Neural crest cell (in vitro differentiated cells): Measurements from ENCODE around the gene TTK. TPM values are rescaled to one million over a fixed set of nuclear protein-coding genes. Genes with fewer than 3 reads are reported as not detected.

Source experiments
- DNase-seq: peaks from one replicate; pipeline ENCODE4 v3.0.0; 2021; ENCODE audit warnings: low read depth, mixed read lengths, low spot score
- H3K27ac Mint-ChIP-seq: one replicate; pipeline ENCODE4 v1.8.0; 2021; ENCODE audit warnings: mild to moderate bottlenecking, mixed read lengths; ENCODE audit not compliant: unreplicated experiment
- H3K27me3 Mint-ChIP-seq: 2 replicates; pipeline ENCODE4 v1.8.0; 2021; ENCODE audit warnings: low read depth, mild to moderate bottlenecking, mixed read lengths
- H3K36me3 Mint-ChIP-seq: 2 replicates; pipeline ENCODE4 v1.8.0; 2021; ENCODE audit warnings: low read depth, mild to moderate bottlenecking, mixed read lengths
- H3K4me1 Mint-ChIP-seq: 2 replicates; pipeline ENCODE4 v1.8.0; 2021; ENCODE audit warnings: mixed read lengths
- H3K4me3 Mint-ChIP-seq: one replicate; pipeline ENCODE4 v1.8.0; 2021; ENCODE audit warnings: mild to moderate bottlenecking, mixed read lengths
- H3K9me3 Mint-ChIP-seq: 2 replicates; pipeline ENCODE4 v1.8.0; 2021; ENCODE audit warnings: mixed read lengths
- CTCF ChIP-seq: fragments of 200-600 bp; sonication (generic); conservative IDR thresholded peaks from 2 replicates; pipeline ENCODE4 v1.5.0; 2021; ENCODE audit warnings: antibody characterized with exemption, mild to moderate bottlenecking
- total RNA-seq: library from RNA; stranded (reverse); gene quantifications from 2 replicates; pipeline ENCODE4 v1.2.1, GENCODE V29; 2021

The TTK gene
- total RNA-seq, 1 donor from 2014 or later: 45.0 TPM

GRCh38 chr6:80091506-80091905, 87.1 kb downstream of the TTK start:
- no peaks in the 10 kb centered on the region for H3K9me3 Mint-ChIP-seq
- no peak overlapping the region for H3K4me3 Mint-ChIP-seq
- no peak for DNase-seq
- no peaks in the 10 kb centered on the region for H3K27me3 Mint-ChIP-seq
- no peaks in the 10 kb centered on the region for H3K4me1 Mint-ChIP-seq
- no peak for TF ChIP-seq CTCF
- no peaks in the 10 kb centered on the region for H3K36me3 Mint-ChIP-seq
- H3K27ac Mint-ChIP-seq: no peak overlapping the region

Other genes with a start within 250 kb of the TTK start
- gene ELOVL4, start 57.1 kb upstream of the TTK start, total RNA-seq: 9.0 and 10.1 TPM in 2 replicates
- 24.6 and 27.0 TPM in 2 replicates for gene BCKDHB, start 102.0 kb downstream of the TTK start, total RNA-seq